GM19397 (cell line): Measurements from ENCODE around the gene USP22.

Experiments used
- ATAC-seq: cut with Tn5 transposase; IDR thresholded peaks from one replicate; pipeline ENCODE4 v1.9.1; 2021; ENCODE audit warnings: mild to moderate bottlenecking, moderate library complexity; ENCODE audit not compliant: unreplicated experiment

USP22 gene

GRCh38 chr17:21003007-21003621, 39.7 kb downstream of the USP22 start:
- no peak for ATAC-seq

DNA sequence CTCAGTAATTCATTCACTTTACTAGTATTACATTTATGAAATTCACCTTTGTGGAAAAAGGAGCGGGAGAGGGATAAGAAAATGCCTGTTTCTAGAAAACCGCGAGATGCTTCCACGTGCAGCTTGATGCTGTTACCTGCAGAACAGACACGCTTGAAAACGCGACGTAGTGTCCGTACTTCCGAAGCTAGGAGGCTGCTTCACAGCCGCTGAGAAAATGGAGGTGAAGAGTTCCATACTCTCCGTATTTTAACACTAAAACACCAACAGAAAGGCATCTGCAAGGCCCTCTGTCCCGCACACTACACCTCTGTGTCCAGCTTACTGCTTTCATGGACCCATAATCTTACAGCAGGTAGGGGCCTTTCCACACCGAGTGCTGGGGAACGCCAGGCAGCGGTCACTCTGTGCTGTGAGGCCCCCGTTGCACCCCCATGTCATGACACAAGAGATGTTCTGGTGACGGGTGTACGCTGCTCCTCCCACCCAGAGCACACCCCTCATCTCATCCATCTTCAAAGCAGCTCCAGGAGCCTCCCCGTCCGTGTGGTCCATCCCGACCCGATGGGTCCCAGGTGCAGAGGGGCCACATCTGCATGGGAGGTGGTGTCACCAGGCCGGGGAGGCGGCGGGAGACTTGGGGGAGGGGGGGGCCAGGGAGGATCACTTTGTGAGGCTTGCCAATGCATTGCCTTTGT, 40.4 kb downstream of the USP22 start:
- no peak for ATAC-seq

DNA sequence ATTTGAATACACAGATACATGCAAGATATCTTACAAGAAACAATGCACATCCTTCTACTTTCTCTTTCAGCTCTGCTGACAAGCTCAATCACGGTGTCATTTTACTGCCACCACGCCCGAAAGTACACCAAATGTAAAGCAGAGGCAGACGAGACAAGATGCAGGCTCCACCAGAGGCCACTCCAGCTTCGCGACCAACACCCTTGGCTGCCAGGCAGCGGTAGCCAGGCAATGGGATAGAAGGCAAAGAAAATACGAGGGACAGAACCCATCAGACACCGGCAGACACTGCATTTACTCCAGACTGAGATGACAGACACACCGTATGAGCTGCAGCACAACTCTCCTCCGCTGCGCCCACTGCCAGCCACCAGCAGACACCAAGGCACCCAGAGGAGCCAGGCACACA, 41.0 kb downstream of the USP22 start:
- no peak for ATAC-seq

DNA sequence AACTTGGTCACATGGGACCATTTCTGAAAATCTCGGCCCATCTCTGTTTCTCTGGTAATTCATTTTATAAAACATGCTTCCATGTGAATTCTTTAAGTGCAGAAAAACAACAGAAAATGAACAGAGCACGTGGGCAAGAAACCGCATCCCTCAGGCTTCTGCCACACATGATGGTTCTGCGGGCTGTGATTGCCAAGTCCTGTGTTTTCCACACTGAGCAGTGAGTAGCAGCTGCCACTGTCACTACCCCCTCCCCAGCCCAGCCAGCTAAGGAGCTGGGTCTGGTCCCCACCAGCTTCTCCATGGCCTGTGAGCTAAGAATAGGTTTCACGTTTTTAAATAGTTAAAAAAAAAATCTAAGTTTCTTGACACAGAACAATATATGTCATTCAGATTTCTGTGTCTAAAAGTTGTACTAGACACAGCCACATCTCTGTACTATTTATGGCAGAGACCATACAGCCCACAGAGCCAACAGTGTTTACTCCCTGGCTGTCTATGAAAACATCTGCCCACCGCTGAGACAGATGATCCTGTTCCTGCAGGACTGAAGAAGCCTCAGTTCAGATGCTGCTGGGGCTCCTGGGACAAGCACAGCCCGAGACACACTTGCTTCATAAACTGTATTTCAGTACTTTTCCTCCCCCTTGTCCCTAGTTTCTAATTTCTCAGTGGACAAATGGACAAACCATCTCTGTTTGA, 41.5 kb downstream of the USP22 start:
- ATAC-seq, result no peak

DNA sequence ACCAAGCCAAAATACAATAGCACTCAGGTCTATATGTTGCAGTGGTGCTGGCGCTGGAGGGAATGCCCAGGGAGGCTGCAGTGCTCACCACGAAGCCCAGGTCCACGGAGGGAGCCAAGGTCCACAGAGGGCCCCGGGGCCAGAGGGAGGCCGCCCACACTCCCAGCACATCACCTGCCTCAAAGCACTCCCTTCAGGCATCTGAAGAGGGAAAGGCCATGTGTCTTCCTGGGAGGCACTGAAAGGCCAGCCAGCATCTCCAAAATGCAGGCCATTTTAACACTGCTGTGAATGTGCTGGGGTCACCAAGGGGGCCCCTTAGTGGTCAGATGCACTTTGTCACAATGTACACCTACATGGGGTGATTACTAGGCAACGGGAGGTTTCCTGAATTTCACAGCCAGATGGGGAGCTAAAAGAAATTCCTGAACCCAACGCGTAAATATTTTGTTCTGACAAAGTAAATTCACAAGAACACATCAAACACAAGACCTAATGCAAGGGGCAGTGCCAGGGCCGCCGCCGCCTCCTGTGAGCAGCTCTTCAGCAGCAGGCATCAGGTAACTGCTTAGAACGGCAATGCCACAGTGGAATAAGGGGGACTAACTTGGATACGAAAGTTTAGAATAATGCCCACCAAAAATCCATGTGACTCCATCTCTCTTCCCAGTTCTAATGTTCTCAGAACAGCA, 42.8 kb downstream of the USP22 start:
- ATAC-seq, result no peak

DNA sequence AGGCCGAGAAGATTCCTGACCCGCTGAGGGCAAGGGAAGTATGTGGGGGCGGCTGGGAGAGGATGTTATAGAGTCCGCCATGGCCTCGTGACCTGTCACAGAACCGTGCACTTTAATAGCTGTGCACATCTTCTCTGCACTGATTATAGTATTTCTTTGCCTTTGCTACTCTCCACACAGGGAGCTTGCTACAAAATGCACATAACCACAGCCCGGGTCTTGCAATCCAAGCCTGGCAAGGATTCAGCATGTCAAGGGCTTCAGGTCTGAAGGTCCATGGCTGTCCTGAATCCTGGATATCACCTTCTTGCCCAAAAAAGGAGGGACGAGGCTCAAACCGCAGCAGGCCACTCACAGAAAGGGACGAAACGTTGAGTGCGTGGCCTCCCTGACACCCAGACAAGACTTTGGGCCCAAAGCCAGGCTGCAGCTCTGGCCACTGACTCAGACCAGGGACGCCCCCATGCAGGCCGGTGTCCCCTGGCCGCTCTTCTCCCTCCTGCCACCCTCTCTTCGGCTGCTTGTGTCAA, 43.7 kb downstream of the USP22 start:
- ATAC-seq, result no peak

DNA sequence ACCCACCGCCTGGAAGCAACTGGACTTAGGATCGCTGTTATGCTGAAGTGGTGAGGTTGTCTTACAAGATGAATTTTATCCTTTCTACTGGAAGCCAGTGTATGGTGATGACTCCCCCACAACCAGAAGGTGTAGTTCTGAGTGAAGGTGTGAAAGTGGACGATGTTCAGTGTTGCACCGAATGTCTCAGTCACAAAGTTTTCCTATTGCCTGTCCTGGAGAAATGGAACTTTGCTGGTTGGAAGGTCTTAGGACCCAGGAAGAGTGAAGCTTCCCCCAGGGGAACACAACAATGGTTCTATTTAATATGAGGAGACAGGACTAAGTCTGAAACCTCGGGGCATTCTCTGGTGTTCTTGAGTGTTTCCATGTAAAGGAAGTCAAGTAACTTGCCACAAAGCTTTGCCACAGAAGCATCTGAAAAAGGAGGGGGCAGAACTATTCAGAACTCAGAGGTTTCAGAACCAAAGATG, 44.2 kb downstream of the USP22 start:
- ATAC-seq, result no peak

DNA sequence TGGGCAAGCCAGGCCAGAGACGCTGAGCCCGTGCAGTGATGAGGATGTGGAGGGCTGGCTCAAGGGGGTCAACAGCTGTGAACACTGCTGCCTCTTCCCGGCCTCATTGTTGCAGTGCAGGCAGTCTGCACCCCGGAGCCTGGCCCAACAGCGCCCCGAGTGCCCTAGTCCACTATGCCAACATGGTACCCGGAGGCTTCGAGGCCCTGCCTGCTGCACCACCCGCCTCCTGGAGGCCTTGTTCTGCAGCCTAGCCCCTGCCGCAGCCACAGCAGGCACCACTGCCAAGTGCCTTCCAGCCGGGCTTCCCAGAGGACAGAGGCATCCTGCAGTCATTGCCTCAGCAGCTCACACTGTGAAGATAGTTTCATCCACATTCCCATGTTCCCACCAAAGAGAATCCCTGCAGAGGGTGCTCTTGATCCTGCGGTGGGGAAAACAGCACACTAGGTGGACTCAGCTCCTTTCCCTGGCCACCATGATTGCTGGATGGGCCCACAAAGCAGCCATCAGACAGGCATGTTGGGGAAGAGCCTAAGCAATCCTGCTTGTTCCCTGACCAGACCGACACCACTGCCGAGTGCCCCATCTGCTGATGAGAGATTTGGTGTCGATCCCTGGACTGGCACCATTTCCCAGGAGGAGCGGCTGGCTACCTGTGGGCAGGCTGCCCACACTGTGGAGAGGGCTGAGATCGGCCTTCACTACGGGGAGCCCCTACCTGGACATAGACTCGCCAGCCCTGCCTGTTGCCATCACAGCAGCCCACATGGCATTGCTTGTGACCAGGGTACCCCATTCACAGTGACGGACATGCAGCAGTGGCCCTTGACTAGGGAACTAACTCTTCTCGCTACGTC, 44.9 kb downstream of the USP22 start:
- no peak for ATAC-seq

- ATAC-seq, result no peak
These were observed 45.8 kb downstream of the USP22 start for GRCh38 chr17:20996724-20997615.

DNA sequence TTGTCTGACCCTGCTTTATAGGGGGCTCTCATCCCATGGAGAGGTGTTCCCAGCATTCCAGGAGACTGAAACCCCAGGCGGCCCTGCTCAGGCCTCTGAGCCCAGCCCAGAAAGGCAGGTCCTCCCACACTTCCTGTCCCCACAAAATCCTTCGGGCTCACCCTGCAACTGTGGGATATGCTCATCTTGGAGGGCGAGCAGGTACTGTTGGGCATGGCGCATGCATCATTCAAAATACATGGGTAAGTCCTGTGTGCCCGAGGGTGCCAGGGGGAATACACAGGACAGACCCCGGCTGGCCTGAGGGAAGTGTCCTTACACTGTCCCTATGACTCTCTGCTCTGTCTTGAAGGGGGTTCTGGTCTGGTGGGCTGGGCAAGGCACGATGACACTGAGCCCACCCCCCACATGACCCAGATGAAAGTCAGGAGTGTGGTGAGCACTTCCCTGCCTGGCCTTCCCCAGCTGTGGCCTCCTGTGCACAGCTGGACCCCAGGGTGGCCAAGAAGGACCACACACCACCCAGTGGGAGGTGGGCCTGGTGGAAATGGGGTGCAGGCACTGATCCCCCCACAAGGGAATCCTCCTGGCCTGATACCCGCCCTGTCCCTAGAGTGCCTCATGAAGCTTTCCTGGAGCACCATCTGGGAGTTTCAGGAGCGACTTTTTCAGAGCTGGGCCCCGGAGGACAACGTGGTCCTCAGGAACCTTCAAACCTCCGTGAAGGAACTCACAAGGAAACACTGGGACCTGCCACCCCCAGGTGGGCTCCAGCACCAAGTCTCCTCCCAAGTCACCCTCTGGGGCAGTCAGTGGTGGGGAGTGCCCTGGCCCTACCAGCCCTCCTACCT, 46.7 kb downstream of the USP22 start:
- no peak for ATAC-seq

DNA sequence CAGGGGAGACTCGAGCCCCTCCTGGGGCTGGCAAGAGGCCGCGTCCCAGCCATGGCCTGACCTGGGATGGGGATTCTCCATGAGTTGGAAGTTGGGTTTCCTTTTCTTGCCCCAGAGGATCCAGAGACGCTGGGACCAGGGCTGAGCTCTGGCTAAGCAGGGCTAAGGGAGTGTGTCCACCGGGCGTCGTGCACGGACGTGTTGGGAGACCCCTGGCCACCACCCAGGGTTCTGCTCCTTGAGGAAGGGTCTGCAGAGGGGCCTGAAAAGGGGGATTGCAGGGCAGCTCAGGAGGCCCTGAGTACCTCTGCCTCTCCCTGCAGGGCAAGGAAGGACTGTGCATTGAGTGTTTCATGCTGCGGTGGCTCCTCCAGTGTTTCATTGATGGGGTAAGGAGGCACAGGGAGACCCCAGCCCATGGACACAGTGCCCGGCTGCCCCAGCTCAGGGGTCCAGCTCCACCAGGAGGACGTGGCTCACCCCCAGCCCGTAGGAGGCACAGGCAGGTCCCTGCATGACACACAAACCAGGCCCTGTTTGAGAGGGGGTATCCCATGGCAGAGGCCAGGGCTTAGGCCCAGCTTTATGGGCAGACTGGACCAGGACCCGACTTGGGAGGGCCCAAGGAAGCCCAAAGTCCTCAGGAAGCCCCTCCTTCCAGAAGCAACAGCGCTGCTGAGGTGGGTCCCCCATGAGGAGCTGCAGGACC, 47.5 kb downstream of the USP22 start:
- no peak for ATAC-seq

DNA sequence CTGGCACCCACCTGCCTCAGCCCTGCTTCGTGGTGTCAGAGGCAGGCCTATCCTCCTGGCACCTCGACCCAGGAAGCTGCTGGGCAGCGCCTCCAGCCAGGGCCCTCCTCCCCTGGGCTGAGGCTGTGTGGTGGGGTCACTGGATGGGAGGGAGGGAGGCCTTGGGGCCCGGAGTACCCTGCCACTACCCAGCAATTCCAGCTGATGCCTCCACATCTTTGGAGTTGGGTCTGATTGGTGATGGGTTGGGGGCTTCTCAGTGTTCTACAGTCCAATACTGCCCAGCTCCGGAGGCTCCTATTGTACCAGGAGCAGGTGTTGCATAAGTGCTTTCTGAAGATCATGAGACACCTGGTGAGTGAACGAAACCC, 48.0 kb downstream of the USP22 start:
- ATAC-seq, result no peak

DNA sequence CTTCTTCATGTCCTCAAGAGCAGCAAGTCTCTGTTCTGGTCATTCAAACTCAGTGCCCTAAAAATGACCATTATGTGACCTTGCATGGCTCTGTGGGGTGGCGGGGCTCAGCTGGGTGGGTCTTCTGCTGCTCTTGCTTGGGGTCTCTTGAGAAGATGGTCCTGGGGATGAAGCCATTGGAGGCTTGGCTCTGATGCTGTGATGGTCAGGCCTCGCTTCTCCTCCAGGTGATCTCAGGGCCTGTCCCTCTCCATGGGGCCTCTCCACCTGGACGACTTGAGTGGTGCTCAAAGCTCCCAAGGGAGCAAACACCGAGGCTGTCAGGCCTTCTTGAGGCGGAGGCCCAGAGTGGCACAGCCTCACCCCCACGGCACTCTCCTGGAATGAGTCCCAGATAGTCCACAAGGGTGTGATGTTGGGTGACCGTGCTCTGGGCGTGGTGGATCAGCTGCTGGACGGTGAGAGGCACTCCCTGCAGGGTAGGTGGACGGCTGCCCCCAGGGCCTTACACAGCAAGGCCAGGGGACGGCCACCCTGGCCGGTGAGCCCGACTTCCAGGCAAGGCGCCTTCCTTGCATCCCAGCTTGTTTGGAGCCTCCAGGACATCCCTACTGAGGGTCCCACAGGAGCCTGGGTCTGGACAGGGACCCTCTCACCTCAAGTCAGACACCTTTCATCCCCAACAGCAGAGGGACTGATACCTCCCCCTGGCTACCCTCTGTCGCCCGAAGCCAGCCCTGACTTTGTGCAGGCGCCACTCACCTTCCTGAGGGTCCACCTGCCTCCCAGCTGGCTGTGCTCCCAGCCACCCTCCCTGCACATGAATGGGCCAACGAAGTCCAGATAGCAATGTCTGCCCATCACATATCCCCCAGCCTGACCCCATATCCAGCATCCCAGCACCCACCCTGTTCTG, 48.7 kb downstream of the USP22 start:
- no peak for ATAC-seq

DNA sequence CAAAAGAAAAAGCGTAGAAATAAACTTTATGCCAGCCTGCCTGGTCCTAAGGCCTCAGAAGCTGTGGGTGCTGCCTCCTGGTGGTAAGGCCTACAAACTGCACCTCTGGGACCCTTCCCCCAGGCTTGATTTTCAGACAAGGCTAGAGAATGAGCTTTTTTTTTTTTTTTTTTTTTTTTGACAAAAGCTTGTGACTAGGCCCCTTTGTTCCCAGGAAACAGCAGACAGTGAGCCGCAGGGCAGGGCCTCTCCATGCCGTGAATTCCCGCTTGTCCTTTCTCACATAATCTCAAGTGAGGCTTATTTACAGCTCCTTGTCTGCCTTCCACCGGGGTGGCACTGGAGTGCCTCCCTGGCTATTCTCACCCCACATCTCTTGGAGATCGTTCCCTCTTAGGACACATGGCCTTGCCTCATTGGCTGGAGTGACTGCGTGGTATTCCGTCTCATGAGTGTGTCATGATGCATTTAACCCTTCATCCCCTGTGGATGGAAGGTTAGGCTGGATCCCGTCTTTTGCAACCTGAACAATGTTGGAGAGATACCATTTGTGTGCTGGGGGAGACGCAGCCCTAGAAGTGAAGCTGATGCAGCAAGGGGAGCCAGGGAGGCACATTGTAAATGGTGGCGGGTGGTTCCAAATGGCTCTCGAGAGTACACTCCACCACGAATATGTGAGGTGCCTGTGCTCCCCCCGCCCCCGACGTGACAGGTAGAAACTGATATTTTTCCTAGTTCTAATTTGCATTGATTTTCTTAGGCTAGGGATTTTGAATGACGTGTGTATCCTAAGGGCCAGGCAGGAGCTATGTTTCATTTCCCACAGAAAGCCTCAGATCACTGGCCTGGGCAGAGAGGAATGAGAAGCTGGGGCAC, 49.6 kb downstream of the USP22 start:
- no peak for ATAC-seq

- ATAC-seq, result no peak
These were observed 50.4 kb downstream of the USP22 start for GRCh38 chr17:20992416-20992815.
